GM19328 (cell line): ENCODE data around the gene CELF4.

Source experiments
- ATAC-seq: cut with Tn5 transposase; IDR thresholded peaks from one replicate; pipeline ENCODE4 v1.9.1; 2021; ENCODE audit warnings: mild to moderate bottlenecking, moderate library complexity; ENCODE audit not compliant: unreplicated experiment

Gene CELF4

DNA sequence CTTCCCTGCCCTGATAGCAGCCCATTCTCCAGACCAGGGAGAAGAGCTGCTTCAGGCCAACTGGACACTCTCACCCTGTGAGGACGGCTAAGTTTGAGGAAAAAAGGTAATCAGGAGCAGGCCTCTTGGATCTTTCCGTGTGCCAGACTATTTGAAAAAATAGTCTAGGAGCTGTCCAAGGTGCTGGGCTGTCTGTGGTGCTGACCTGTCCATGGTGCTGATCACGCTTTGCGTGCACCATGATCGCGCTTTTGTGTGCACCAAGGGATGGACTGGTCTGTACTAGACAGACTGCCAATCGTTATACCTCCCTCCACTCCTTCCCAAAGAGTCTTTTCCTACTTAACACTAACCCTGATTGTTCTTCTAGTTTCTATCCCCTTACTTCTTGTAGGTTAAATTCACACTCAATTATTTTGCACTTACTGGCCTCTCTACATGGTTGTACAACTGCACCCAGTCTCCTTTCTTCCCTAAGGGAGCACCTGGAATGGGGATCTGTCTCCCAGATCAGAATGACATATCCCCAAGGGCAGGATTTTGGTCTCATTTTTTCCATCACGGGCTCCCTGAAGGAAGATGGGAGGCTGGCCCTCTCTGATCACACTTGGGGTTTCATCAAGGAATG lies 295.4 kb downstream of the CELF4 start:
- ATAC-seq = no peak

DNA sequence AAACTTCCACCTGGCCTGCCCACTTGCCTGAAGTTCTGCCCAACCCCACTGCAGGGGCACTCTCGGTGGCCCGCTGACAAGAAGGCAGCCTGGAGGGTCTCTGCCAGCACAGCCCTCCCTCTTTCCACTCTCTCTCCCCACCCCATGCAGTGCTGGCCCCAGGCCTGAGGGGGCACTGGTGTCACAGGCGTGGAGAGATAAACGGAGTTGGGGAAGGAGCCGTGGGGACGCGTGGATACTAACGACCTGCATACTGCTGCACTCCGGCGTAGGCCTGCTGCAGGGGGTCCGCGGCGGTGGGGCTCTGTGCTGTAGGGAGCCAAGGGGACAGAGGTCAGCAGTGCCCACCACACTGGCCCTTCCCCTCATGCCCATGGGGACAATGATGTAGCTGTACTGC lies 299.3 kb downstream of the CELF4 start:
- no peak for ATAC-seq

DNA sequence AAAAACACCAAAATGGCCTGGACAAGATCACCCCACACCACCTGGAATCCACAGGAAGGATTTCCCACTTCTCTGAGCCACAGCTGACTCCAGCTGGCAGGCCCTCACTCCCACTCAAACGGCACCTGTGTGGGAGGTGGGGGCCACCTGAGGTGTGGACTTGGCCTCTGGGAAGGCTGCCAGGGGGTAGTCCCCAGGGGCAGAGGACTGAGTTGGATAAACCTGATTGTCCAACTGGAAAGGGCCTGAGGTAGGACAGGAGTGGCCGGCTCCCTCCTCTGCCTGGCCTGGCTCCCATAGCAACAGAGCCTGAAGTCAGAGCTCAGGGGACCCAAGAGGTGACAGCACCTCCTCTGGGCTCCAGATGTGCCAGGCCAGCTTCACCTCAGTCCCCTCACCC lies 300.2 kb downstream of the CELF4 start:
- ATAC-seq = no peak

DNA sequence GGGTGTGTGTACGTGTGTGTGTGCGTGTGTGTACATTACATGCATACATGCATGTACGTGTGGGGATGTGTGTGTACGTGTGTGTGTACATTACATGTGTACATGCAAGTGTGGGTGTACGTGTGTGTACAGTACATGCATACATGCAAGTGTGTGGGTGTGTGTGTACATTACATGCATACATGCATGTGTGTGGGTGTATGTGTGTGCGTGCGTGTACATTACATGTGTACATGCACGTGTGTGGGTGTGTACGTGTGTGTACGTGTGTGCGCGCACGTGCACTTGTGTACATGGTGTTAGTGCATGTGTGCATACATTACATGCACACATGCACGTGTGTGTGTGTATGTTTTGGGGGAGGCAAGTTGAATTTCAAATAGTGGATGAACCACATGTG lies 300.6 kb downstream of the CELF4 start:
- no peak for ATAC-seq

DNA sequence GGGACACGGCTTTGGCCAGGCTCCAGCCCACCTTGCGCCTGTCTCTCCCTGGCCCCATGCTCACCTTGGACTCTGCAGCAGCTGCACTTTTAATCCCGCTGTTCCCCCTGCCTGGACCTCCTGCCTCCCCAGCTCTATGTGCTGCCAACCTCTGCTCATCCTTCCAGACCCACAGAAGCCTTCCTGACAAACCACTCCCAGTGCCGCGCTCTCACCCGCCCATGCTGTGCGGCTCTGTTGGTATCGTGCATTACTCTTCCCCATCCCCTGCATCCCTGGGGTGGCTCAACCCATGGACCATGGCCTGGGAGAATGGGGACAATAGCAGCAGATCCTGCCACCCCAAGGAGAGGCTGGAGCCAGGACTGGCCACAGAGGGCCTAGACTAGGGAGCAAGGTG lies 303.6 kb downstream of the CELF4 start:
- no peak for ATAC-seq

DNA sequence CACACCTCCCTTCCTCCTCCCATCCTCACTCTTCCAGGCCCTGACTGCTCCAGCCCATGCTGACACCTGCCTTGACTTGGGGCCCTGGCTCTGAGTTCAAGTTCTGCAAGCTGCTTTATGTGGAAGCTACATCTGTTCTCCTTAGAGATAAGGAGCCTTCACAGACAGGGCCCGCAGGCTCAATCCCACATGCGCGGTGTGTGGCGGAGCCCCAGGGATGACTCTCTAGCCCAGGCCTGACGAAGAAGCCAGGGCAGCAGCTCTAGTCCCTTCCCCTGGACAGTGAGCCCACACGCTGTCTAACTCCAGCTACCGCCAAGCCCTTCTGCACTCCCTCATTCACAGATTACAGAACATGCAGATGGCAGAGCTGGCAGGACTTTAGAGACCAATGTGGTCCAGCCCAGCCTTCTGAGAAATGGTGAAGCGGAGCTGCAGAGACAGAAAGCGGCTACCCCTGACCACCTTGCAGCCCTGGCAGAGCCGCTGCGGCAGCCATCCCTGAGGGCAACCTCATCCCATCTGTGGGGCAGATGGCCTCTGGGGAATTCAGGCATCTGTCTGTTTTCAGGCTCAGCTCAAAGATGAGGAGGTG lies 304.3 kb downstream of the CELF4 start:
- ATAC-seq = no peak

DNA sequence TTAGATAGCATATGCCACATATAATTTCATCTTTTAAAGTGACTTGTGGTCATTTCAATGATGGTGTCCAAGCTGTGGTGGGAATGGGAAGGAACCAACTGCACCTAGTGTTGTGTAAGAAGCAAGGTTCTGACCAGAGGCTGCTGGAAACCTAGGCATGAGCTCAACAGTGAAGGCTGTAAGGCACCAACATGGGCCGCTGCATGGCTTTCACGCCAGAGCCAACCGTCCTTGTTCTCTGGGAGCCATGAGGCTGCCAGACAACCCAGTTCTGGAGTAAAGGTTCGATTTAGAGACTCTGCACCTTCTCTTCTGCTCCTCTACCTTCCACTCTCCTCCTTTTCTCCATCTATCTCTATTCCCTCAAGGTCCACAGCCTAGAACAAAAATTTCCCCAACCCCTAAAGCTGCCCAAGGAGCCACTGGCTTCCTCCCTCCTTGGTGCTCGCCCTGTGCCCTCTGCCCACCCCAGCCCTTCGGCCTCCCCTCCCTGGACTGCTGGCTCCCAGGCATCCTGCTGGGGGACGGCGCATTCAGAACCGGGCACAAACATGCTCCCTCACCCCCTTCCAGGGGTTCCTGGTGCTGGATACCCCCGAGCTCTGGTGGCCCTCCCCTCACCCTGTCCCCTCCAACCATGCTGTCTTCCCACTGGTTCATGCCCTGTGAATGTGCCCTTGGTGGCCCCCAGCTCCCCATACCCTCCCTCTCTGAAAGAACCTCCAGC lies 305.1 kb downstream of the CELF4 start:
- no peak for ATAC-seq

DNA sequence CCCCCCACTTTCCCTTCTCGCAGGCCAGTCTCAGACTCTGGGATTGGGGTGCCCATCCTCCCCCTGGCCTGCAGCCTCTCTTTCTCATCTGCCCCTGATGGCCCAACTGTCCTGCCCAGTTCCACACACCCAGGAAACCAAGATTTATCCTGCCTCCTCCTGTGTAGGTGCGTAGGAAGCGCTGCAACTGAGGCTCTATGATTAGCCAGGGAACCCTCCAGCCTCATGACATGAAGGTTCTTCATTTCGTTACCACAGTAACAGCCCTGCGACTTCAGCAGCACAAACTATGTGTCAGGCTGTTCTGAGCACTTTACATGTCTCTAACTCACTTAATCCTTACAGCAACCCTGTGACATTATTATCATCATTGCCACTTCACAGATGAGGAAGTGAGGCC lies 305.9 kb downstream of the CELF4 start:
- ATAC-seq = no peak

DNA sequence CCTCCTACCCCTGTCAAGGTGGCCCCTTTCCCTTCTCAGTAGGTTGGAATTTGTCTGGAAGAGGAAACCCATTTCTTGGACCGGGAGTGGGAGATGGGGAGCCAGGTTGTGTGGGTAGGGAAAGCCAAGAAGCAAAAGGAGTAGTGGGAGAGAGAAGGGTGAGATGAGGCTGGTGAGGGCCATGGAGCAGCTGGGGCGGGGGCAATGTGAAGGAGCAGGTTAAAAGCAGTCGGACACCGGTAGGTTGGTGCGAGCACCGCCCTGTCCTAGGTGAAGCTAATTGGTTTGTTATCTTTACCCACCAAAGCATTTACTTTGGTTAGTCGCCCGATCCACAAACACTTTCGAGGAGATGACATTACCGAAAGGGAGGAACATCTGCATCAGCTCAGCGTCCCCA lies 306.8 kb downstream of the CELF4 start:
- no peak for ATAC-seq

DNA sequence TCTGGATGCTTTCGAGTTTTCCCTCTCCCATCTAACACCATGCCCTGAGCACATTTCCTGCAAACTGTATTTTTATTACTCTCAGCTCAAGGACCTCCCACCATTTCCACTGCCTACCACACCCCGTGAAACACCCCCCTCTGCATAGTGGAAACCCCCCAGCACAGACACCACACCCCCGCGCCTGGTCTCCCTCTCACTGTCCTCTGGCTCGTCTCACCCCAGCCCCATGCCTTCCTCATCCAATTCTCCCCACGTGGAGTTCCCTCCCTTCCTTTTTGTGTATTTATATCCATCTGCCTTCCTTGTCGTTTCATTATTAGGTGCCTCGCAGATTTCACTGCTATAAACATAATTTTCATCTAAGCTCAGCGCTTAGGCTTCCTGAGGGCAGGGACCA lies 307.5 kb downstream of the CELF4 start:
- ATAC-seq = no peak

DNA sequence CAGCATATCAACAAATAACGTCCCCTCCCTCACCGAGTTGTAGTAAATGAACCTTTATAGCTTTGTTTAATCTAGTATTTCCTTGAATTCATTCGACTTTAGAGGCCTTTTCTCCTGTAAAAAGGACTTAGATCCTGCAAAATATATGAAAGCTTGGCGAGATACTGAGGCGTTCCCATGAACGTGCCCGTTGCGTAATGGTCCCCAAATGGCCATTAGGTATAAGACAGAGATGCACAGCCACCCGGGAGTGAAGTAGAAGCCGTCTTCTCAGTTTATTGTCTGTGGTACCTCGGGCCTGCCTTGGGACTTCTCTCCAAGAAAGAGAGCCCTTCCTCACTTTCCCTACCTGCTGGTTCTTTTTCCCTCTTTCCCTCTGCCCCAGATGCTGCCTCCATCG lies 310.6 kb downstream of the CELF4 start:
- no peak for ATAC-seq

DNA sequence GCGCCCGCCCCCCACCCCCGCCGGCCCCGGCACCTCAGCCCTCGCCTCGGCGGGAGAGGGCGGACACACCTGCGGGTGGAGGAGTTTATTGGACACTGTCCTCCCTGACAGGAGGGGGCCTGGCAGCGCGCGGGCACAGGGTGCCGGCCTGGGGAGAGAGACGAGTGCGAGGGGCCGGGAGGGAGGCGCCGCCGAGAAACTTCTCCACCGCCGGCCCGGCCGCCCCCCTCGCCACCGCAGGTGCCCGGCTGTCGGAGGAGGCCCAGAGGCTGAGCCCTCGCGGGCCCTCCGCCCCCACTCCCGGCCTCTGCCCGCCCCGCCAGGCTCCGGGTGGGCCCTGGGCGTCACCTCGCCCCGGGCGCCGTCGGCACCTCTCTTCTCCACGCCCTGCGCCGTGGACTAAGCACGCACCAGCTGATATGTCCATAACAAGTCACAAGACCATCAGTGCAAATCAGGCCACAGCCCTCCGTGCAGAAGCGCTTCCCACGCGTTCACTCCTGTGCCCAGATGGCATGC lies 311.3 kb downstream of the CELF4 start:
- no peak for ATAC-seq

DNA sequence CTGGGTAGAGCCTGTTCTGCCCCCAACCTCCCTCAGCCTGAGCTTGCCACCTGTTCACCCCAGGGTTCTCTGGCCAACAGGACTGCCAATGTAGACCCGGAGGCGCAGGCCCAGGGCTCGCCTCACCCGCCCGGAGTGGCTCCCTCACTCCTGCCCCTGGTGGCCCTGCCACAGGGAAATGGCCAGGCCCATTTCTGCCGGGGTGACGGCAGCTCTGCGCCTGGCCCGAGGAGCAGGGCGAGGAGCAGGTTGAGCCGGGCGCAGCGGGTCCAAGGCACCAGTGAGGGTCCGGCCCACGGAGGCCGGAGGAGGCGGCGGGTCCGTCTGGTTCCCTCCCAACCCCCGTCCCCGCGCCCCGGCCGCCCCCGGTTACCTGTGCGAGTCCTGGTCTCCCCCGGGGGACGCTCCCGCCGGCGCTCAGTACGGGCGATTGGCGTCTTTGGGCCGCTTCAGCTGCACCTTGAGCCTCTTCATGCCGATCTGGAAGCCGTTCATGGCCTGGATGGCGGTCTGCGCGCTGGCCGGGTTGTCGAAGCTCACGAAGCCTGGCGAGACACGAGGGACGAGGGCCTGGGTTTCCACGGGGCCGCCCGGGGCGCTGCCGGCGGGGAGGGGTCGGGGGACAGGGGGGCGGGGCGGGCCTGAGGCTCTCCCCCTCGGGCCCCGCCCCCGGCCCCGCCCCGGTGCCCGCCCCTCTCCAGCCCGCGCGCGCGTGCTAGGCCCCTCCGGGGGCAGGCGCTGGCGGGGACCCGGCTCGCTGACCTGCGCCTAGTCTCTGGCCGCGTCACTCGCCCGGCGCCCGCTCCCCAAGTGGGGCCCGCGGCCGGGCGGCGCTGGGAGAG lies 312.0 kb downstream of the CELF4 start:
- no peak for ATAC-seq

DNA sequence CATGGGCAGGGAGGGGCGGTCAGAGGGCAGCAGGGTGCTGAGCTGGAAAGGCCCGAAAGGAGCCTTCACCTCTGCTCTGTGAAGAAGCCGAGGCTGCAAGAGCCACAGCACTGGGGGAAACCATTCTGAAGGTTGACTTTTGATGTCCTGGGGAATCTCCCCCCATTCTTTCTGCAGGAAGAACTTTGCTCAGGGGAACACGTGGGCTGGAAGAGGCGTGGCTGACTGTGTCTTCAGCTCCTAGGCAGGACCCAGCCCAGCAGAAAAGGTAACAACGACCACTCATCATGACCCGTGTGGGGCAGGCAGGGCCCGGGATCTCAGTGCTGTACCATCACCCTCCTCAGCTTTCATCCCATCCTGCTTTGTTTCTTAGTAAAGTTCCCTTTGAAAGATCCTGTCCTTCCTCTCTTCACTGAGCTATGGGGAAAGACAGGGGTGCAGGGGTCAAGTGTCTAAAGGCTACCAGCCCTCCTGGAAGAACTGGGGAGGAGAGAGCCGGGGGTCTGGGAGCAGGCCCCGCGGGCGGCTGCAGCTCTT lies 312.7 kb downstream of the CELF4 start:
- no peak for ATAC-seq

DNA sequence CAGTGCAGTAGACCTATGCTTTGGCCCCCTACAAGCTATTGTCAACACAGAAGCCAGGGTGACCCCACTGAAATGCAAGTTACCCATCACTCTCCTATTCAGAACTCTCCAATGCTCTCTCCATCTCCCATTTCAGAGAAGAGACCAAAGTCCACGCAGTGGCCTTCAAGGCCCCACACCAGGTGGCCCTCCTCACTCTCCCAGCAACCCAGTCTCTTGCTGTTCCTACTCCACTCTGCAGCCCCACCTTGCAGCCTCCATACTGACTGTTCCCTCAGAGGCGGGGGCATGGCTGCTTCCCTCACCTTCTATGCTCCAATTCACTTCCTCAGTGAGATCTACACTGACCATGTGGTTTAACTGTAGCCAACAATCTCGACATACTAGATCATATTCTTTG lies 313.3 kb downstream of the CELF4 start:
- ATAC-seq = no peak

DNA sequence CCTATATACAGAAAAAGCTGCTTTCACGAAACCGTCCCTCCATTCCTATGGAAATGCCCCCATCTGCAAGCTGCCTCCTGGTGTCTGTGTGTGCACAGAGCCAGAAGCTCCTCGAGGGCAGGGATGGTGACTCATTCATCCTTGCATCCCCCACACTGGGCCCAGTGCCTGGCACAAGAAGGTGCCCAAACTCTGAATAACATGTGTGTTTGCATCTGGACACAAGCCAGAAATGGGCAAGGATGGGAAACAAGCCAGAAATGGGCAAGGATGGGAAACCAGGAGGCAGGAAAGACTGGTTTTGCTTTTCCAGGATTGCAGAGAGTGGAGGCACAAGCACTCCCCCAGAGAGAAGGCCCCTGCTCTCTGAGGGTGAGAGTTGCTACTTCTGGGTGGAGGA lies 313.9 kb downstream of the CELF4 start:
- ATAC-seq = no peak

DNA sequence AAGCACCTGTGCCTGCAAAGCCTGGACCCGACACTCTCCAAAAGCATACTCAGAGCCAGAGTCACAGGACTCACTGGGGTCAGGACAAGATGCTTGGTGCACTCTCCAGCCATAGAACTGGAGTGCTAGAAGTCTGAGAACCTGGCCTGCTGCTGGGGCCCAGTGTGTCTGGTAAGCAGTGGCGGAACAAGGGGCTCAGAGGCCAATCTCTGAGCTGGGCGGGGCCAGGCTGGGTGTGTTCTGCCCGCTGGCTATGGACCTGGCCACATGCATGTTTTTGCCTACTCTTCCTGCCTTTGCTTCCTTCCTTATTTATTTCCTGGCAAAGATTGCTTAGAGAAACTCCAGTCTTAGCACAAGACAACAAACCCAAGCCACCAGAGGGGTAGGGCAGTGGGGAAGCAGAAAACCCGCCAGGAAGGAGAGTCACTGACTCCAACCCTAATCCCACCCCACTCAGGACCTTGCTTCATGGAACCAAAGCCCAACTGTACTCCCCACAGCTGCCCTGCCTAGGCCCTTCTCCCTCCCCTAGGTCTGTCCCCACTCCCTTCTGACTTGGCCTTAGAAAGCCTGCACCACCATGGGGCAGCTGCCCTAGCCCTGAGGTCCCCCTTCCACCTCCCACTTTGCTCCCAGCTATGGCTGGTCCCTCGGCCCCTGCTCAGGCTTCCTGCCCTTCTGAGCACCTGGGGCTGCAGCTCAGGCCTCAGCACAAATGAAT lies 315.5 kb downstream of the CELF4 start:
- ATAC-seq = no peak

DNA sequence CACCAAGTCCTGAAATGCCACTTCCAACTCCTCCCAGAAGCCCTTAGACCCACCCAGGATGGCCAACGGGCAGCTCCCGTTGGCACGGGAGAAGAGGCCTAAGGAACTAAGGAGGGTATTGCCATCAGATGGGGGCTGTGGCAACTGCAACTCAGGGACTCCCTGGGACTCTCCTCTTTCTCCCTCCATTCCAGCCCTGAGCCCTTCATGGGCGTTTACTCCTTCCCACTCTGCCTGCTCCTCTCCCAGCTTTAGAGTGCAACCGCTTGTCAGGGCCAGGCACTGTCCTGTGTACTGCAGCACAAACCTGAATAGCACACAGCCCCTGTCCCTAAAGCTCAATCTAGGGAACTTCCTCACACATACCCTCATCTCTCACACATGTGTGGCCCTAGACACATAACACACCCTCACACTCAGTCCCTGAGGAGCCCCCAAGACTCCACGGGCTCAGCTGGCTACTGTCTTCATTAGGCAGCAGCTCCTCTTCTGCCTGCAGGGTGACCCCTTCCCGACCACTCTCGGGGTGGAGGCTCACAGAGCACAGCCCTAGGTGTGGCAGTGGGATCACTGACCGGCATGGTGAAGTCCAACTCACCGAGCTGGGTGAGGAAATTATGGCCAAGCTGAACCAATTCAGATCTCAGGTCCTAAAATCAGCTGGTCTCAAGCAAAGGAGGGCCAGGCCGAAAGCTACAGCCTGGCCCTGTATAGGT lies 316.3 kb downstream of the CELF4 start:
- ATAC-seq = no peak

DNA sequence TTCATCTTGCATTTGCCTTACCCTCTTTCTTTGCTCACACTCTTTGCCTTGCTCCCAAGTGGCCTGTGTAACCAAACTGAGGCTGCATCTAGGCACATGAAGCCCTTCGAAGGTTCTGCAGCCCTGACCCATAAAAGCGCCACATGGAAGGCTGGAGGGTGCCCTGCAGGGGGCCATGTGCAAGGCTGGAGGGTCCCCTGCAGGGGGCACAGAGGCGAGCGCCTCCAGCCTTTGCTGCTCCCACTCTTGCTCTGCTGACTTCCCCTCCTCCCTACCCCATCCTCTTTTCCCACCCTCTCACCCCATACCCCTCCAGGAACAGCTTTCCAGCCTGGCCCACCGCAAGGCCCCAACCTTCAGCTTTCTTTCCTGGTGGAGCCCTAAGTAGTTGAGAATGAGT lies 317.3 kb downstream of the CELF4 start:
- ATAC-seq = no peak
